Measurements from ENCODE around the gene PXDN.
"Not testable (repeated sequence)": the region's sequence is repeated elsewhere in the genome, so short reads cannot be mapped to it uniquely, and the experiment has no call there.

The PXDN gene

DNA sequence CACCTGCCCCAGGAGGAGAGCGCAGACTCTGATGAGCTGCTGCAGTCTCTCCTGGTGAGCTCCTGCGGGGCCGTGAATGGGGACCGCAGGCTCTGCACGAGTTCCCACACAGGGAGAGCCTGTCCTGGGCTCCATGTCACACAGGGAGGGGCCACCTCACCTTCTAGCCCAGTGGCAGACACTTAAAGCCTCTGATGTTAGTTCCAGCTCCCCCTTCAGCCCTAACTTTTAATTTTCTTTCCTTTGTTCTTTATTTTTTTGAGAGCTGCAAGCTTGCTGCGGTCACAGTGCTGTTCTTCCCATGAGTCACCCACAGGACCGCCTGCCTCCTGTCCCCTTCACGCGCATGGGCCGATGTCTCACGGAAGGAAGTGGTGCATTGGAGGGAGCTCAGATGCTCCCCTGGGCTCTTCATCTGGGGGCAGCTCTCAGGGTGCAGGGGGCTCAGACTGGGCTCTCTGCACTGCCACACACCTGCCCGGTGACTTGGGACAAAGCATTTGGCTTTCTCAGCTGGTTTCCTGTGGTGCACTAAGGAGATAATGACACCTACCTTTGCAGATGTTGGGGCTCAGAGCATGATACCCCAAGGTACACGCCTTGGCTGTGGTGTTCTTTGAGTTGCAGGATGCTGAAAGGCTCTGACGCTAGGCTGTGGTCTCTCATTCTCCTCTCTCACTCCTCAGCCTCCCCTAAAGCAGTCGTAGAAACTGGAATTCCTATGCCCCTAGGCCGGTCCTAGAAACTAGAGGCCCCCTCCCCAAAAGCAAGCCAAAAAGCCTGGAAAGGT, 37.2 kb upstream of the PXDN start:
- TF ChIP-seq ZFX (IDR thresholded peaks at IDR 0.05) = no peak
- TF ChIP-seq, protein P1, sequence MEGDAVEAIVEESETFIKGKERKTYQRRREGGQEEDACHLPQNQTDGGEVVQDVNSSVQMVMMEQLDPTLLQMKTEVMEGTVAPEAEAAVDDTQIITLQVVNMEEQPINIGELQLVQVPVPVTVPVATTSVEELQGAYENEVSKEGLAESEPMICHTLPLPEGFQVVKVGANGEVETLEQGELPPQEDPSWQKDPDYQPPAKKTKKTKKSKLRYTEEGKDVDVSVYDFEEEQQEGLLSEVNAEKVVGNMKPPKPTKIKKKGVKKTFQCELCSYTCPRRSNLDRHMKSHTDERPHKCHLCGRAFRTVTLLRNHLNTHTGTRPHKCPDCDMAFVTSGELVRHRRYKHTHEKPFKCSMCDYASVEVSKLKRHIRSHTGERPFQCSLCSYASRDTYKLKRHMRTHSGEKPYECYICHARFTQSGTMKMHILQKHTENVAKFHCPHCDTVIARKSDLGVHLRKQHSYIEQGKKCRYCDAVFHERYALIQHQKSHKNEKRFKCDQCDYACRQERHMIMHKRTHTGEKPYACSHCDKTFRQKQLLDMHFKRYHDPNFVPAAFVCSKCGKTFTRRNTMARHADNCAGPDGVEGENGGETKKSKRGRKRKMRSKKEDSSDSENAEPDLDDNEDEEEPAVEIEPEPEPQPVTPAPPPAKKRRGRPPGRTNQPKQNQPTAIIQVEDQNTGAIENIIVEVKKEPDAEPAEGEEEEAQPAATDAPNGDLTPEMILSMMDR (conservative IDR thresholded peaks at IDR 0.05) = no peak
- H3K27ac ChIP-seq = no peak overlapping the region

DNA sequence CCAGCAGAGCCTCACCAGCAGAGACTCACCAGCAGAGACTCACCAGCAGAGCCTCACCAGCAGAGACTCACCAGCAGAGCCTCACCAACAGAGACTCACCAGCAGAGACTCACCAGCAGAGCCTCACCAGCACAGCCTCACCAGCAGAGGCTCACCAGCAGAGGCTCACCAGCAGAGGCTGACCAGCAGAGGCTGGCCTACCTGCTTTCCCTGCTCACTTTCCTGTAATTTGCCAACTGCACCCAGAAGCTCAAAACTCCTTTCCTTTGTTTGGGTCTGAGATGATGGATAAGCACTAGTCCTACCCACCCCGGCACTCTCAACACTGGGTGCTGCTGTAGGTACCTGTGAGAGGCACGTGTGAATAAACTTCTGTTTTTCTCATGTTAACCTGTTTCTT, 36.4 kb upstream of the PXDN start:
- H3K27ac ChIP-seq = no peak overlapping the region
- TF ChIP-seq ZFX (IDR thresholded peaks at IDR 0.05) = no peak
- TF ChIP-seq, protein P1 (conservative IDR thresholded peaks at IDR 0.05) = no peak

DNA sequence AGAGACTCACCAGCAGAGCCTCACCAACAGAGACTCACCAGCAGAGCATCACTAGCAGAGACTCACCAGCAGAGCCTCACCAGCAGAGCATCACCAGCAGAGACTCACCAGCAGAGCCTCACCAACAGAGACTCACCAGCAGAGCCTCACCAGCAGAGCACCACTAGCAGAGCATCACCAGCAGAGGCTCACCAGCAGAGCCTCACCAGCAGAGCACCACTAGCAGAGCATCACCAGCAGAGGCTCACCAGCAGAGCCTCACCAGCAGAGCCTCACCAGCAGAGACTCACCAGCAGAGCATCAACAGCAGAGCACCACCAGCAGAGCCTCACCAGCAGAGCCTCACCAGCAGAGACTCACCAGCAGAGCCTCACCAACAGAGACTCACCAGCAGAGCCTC, 35.7 kb upstream of the PXDN start:
- H3K27ac ChIP-seq = not testable (repeated sequence)

DNA sequence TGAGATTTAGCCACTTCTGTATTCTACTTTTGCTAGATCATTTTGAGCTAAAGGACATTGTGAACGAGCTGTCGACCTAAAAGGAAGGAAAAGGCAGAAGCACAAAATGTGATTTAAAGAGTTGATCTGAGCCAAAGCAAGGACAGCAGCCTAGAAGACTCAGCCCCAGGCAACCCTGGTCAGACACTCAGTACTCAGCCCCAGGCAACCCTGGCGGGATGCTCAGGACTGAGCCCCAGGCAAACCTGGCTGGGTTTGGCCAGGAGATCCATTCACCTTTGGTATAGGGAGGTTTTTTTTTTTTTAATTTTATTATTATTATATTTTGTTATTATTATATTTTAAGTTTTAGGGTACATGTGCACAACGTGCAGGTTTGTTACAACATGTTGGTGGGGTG, 34.3 kb upstream of the PXDN start:
- TF ChIP-seq, protein P1 (conservative IDR thresholded peaks at IDR 0.05) = no peak
- TF ChIP-seq ZFX (IDR thresholded peaks at IDR 0.05) = no peak
- H3K27ac ChIP-seq = no peak overlapping the region

DNA sequence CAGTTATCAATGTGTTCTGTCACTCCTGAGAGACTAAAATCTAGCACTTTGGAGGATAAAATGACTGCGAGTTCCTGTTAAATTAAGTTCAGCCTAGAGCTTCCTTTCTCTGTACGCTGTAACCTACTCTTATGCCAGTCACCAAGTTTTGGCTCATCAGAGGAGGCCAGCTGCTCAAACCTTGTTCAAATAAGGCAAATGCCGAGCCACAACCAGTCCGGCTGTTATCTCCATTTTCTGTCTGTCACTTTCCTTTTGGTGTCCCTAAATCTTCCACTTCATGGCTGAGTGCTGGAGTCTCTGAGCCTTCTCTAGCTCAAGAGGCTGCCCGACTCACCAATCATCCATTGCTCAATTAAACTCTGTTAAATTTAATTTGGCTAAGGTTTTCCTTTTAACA, 33.5 kb upstream of the PXDN start:
- H3K27ac ChIP-seq = no peak overlapping the region
- TF ChIP-seq, protein P1 (conservative IDR thresholded peaks at IDR 0.05) = no peak
- no peak for TF ChIP-seq ZFX (IDR thresholded peaks at IDR 0.05)

DNA sequence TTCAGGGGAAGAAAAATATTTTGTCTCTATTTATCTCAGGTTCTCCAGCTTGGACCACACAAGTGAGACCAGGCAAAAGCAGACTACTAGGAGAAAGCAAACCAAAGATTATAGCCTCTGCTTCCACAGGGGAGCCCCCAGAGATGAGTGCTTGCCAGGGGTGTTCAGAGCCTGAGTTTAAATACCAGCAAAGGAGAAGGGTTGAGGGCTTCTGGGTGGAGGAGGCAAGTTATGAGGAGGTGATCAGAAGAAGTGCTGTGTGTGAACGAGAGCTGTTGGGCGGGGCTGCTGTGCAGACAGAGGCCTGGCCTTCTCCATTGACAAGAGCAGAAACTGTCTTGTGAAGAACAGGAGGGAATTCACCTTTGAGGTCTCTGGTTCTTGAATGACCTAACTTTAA, 32.8 kb upstream of the PXDN start:
- TF ChIP-seq ZFX (IDR thresholded peaks at IDR 0.05) = no peak
- TF ChIP-seq, protein P1 (conservative IDR thresholded peaks at IDR 0.05) = no peak
- H3K27ac ChIP-seq = no peak overlapping the region

DNA sequence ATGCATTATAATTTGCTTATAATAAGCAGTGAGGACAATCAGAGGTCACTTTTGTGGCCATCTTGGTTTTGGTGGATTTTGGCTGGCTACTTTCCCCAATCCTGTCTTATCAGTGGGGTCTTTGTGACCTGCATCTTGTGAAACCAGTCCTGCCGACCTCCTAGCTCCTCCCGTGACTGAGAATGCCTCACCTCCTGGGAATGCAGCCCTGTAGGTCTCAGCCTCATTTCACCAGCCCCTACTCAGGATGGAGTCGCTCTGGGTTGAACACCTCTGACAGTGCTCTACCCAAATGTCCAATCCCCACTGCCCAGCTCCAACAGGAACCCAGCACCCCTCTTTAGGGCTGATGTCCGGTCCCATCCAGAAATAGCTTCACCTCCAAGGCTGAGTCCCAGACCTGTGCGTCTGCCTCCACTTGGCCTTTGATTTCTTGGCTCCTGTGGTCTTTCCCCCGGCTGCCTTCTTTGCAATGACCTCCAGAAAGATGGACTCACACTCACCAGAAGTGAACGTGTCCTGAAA, 31.3 kb upstream of the PXDN start:
- TF ChIP-seq, protein P1 (conservative IDR thresholded peaks at IDR 0.05) = no peak
- no peak for TF ChIP-seq ZFX (IDR thresholded peaks at IDR 0.05)
- H3K27ac ChIP-seq = no peak overlapping the region

DNA sequence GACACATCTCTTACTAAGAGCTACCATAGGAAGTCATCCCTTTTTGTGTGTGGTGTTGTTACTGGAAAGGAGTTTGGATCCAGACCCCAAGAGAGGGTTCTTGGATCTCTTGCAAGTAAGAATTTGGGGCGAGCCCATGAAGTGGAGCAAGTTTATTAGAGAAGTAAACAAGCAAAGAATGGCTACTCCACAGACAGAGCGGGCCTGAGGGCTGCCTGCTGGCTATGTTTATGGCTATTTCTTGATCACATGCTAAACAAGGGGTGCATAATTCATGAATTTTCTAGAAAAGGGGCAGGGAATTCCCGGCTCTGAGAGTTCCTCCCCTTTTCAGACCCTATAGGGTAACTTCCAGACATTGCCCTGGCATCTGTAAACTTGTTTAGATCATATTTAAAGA, 30.6 kb upstream of the PXDN start:
- TF ChIP-seq, protein P1 (conservative IDR thresholded peaks at IDR 0.05) = no peak
- no peak for TF ChIP-seq ZFX (IDR thresholded peaks at IDR 0.05)
- no peak overlapping the region for H3K27ac ChIP-seq

Measured in C4-2B (cell line).